A204.1 (cell line): Measurements from ENCODE around the gene OR6X1.
"Not testable (repeated sequence)": the region's sequence is repeated elsewhere in the genome, so short reads cannot be mapped to it uniquely, and the experiment has no call there.

Experiments
- FAIRE-seq: peaks from 2 replicates; lab custom pipeline; 2012; peaks lifted over from hg19 to GRCh38; lab: Jason Lieb, UNC

Gene OR6X1

DNA sequence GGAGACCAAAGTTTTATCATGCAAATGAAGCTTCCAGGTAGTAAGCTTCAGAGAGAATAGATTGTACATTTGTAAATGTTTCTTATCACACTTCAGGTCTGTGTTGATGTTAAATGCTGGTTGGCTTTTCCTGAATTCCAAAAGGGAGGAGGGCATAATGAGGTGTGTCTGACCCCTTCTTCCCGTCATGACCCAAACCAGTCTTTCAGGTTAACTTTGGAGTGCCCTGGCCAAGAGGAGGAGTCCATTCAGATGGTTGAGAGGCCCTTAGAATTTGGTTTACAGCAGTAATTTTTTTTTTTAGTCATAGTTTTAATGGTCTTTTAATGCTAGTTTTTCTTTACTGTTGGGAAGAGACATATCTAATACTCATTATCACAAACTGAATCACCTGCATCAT, 2.5 kb downstream of the OR6X1 start:
- FAIRE-seq, result no peak

DNA sequence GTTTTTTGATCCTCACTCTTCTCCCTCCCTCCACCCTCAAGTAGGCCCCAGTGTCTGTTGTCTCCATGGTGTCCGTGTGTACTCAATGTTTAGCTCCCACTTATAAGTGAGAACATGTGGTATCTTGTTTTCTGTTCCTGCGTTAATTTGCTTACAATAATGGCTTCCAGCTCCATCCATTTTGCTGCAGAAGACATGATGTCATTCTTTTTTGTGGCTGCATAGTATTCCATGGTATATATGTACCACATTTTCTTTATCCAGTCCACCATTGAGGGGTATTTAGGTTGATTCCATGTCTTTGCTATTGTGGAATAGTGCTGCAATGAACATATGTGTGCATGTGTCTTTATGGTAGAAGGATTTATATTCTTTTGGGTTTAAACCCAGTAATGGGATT, 6.0 kb downstream of the OR6X1 start:
- not testable (repeated sequence) for FAIRE-seq

DNA sequence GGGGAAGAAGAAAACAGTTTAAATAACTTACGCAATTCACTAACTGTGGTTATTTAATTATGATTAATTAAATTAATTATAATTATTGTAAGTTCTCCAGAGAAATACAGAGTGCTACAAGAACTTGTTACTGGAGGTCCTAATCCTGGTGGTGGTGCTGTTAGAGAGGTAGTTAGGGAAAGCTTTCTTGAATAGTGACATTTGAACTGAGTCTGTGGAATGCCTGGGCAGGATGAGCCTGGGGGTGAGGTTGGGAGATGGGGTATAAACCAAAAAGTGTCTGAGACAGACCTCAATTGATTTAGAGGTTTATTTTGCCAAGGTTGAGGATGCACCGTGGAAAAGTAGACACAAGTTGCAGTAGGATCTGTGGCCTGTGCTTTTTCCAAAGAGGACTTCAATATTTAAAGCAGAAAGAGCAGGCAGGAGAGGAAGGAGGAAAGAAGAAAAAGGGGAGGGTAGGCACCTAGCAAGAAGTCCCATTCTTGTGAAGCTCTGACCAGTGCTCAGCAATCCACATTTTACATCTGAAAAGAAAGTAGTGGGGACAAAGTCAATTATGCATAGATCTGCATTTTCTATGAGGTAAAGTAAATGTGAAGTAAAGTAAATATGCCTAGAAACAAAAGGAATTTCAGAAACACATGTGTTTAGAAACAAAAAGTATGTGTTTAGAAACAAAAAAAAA, 8.4 kb downstream of the OR6X1 start:
- FAIRE-seq, result no peak

DNA sequence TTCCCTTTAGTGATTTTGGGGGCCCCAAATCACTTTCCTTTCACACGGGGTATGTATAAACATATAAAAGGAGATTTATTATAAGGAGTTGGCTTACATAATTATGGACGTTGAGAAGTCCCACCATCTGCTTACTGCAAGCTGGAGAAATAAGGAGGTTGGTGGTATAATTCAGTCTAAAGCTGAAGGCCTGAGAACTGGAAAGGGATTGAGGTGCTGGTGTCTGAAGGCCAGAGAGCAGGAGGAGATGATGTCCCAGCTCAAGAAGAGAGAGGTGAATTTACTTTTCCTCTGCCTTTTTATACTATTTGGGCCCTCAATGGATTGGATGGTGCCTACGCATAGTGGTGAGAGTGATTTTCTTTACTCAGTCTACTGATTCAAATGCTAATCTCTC, 11.6 kb downstream of the OR6X1 start:
- FAIRE-seq, result no peak

DNA sequence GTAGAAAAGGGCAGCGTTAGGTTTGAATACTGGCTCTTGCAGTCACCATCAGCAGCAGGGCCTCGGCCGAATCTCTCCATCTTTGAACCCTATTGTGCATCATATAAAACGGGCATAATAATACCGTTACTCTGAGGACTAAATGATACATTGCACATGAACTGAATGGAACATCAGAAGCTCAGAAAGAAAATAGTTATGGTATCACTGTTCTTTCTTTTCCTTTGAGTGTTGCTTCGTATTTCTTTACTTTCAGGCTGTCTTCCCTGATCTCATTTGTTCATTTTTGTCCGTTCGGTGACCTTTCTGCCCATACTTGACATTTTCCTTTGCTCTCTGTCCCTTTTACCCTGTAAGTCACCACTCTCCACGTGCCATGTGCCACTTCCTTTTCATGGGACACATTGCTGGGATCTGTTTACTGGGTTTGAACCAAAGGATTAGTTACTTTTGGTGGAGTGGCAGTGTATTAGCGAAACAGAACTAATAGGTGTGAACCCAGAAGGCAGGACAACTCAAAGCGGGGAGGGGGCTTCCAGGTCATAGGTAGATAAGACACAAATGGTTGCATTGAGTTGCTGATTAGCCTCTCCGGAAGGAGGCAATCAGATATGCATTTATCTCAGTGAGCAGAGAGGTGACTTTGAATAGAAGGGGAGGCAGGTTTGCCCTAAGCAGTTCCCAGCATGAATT, 12.1 kb downstream of the OR6X1 start:
- FAIRE-seq, result no peak

DNA sequence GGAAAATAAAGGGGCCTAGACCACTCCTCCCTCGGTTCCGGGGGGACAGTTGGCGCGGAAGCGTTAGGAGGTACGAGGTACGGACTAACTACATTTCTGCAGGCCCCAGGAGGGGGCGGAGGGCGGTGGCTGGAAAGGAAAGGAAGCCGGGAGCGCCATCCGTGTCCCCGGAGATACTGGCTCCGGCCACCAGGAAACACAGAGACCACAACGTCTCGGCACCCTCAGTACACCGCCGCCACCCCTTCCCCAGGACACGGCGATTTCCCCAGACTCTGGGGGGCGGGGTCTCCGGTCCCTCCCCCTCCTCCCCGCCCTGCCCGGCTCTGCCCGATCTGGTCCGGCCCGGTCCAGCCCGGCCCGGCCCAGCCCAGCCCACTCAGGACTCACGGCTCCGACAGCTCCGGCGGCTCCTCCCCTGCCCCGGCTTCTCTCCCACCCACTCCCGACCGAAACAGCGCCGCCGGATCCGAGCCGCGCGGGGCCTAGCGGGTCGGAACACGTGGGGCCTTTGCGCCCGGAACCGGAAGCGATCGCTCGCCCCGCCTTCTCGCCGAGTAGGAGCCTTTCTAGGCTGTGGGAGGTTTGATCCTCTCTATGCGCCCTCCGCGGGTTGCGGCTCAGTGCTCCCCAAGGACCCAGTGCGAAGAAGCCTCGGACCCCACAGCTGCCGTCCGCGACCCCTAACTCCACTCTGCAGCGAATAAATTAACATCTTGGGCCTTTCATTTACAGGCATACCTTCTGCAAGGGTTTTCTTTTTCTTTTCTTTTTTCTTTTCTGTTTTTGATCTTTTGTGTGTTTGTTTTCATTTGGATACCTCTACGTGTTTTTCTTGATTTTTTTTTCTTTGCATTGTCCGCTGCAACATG, 12.9 kb downstream of the OR6X1 start, which contains the start of gene ZNF202:
ZNF202 (minus strand) TSS at position 502 of the 872 bp plus-strand sequence. CDS start 10,772 bp downstream, outside the sequence.
- FAIRE-seq, result no peak

DNA sequence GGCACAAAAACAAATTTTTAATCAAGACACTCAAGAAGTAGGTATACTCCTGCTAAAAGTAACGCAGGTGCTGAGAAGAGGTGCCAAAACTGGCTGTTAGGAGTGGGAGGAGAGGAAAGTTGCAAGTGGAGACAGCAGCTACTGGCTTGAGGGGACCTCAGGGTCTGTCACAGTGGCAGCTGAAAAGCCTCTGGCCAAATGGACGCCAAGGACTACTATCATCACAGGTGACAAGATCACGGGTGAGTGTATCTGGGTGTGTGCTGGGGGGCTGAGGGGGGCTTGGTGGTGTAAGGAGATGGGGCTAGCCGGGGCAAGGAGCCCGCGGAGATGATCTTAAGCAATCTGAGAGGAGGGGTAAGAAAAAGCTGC, 13.5 kb downstream of the OR6X1 start:
- FAIRE-seq, result no peak

DNA sequence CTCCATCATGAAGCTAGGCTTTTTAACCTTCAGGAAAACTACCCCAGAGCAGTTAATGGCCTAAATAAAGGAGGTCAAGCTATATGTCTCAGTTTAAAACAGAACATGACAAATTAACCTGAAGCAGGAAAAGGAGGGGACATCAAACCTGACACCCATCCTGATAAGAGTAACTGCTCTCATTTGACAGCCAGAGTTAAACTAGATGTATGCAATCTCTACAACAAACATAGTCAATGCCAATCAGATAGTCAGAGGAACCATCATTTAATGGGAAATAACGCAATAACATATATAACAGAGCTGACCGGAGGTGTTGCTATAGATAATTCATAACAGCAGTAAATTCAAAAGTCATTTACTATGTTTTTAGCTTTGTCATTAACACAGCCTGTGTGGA, 15.9 kb downstream of the OR6X1 start:
- FAIRE-seq, result no peak

DNA sequence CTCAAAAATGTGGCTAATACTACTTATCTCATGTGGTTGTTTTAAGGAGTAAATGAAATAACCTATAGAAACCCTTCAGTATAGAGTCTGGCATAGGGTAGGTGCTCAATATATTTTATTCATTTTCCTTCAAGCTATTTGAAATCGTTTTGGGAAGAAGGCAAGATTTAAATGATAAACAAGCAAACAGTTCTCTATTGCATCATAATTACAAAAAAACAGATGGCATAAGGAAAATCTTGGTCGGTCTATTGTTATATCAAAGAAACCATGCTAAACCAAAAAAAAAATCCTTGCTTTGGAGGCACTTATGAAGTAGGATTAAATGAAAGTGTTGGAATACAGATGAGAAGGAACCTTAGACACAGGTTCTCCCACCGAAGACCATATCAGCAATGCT, 17.5 kb downstream of the OR6X1 start:
- no peak for FAIRE-seq

DNA sequence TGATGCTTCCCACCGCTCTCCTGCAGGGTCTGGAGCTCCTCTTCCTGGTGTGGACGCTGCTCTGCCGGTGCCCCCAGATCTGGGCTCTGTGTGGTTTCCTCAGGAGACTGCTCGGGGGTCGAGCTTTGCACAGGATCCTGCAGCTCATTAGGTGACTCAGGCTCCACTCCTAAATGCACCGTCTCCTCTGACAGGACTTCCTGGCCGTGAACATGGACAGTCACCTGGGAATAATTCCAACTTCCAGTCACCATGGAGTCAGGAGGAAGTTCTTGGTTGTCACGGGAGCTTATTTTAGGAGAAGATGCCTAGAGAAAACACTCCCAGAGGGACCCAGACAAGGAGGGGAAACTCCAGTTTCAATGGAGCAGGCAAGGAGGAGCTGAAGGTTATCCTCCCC, 24.7 kb downstream of the OR6X1 start:
- no peak for FAIRE-seq

DNA sequence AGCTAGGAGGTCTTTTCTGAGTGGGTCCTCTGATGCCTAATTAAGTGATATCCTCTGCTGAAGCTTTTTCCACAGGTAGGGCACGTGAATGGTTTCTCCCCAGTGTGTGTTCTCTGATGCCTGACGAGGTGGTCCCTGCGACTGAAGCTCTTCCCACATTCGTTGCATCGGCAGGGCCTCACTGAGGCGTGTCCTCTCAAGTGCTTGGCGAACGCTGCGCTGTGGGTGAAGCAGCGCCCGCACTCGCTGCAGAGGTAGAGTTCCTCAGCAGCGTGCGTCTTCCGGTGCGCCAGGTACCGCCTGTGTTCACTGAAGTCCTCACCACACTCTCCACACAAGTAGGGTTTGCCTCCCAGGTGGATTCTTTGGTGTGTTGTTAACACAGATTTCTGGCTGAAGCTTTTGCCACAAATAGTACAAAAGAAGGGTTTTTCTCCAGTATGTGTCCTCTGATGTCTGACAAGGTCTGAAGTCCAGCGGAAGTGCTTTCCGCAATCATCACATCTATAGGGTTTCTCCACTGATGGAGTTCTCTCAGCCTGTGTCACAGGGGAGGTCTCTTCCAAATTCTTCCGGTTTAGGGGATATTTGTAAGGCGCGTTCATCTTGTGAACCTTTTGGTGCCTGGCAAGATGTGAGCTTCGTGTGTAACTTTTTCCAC, 28.2 kb downstream of the OR6X1 start:
- FAIRE-seq, result no peak

DNA sequence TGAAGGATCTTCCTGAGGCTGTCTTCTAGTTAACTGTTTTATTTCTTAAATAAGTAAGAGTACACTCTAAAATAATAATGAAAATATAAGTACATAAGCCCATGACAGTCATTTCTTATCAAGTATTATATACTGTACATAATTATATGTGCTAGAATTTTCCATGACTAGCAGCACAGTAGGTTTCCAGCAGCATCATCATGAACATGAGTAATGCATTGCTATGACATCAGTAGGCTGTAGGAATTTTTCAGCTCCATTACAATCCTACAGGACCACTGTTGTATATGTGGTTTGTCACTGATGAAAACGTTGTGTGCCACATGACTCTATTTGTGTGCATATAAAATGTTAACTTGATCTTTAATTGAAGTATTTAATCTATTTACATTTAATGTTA, 34.9 kb downstream of the OR6X1 start:
- FAIRE-seq, result no peak

DNA sequence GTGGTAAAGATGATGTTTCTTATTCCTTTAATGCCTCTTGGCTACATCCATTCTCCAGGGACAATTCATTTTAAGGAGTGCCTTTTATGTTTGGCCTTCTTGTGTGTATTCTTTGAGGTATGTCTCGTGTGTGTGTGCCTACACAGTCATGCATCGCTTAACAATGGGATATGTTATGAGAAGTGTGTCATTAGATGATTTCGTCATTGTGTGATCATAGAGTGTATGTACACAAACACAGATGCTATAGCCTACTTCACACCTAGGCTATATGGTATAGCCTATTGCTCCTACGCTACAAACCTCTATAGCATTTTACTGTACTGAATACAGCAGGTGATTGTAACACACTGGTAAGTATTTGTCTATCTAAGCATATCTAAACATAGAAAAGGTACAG, 35.8 kb downstream of the OR6X1 start:
- no peak for FAIRE-seq

DNA sequence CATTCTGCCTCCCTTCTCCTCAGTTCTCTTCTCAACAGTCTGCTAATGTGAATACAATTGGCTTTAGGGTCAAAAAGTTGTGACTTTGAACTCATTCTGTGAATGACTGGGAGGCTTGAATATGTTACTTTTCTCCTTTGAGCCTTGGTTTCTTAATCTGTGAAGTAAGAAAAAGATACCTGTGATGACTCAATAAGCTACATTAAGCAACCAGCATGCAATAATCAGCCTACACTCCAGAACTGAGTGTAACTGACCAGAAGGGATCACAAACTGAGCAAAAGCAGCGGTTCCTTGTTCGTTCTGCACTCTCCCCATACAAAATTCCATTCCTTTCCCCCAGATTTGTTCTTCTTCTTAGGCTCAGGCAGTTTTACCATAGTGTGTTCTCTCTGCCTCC, 36.3 kb downstream of the OR6X1 start:
- no peak for FAIRE-seq

DNA sequence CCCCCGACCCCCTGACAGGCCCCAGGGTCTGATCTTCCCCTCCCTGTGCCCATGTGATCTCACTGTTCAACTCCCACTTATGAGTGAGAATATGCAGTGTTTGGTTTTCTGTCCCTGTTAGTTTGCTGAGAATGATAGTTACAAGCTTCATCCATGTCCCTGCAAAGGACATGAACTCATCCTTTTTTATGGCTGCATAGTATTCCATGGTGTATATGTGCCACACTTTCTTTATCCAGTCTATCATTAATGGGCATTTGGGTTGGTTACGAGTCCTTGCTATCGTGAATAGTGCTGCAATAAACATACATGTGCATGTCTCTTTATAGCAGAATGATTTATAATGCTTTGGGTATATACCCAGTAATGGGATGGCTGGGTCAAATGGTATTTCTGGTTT, 41.7 kb downstream of the OR6X1 start:
- not testable (repeated sequence) for FAIRE-seq

DNA sequence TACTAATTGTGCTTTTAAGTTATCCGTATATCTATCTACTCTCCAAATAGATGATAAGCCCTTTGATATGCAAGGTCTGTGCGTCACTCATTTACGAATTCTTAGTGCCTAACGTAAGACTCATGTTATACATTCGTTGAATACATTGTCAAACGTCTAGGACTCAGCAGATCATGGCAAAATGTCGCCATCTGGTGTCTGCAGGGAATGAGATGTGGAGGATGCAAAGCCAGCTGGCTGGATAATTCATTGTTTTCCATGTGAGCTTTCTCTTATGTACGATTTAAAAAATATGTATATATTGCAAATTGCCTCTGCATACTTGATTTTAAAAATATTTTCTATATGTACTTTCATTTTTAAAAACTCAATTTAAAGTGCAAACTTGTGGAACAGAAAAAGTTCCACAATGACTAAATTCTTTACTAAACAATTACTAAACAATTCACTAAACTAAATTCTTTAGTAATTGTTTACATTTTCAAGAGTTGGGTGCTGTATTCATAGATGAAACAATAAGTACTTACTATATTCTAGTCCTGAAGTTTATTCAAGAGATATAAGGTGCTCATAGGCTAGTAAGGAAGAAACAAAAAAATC, 46.6 kb downstream of the OR6X1 start:
- FAIRE-seq, result peak; percentile 94

DNA sequence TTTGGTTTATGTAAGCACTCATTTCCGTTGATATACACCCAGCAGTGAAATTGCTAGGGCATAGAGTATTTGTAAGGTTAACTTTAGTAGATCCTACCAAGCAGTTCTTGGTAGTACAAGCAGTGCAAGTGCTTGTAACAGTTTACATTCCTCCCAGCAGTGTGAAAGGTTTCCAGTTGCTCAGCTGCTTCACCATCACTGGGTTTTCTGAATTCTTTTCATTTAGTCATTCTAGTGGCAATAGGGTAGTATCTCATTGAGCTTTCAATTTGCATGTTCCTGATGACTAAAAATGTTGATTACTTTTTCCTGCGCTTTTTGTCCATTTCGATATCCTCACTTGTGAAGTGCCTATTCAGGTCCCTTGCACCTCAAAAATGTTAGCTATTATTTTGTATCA, 47.1 kb downstream of the OR6X1 start:
- FAIRE-seq, result no peak

DNA sequence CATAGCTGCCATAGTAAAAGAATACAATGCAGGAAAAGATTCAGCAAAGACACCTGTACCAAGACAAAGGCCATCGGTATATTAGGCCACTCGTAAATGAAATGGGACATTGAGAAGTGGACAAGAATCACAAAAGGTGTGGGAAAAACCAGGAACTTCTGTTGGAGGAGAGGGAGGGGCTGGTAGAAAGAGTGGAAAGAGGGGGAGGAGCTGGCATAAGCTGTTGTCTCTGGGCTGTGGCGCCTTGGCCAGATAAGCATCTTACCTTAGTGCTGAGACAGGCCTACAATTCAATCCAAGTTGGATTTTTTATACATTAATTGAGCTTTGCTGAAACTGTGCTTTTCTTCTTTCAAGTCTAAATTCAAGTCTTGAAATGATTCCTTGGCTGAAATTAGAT, 50.0 kb downstream of the OR6X1 start:
- FAIRE-seq, result no peak
